HCT116 (cell line): Measurements from ENCODE around the gene ORC4. TPM values are rescaled to one million over a fixed set of nuclear protein-coding genes. Genes with fewer than 3 reads are reported as not detected.

Source experiments
- ATAC-seq: fragments of 200-7000 bp; cut with Tn5 transposase; 2 replicates; pipeline ENCODE4 v1.9.1; 2020; ENCODE audit warnings: mild to moderate bottlenecking, moderate library complexity
- Bru-seq: library from RNA; stranded (reverse); fragments of 400-500 nt; gene quantifications from one replicate; lab custom pipeline; 2021; lab: Mats Ljungman, UMichigan
- BruChase-seq, 2 experiments: library from RNA; stranded (reverse); fragments of 400-500 nt; gene quantifications; one replicate each; lab custom pipeline; 2021; lab: Mats Ljungman, UMichigan
- BruUV-seq: library from RNA; stranded (reverse); fragments of 400-500 nt; replicated peaks from 2 replicates; lab custom pipeline; 2021; lab: Mats Ljungman, UMichigan
- CTCF ChIA-PET: fragments of 300-600 bp; sonication (Branson Sonifier 250); formaldehyde crosslinking; loops from one replicate; lab custom pipeline; 2021; ENCODE audit warnings: antibody characterized with exemption; lab: Charles Lee
- POLR2A ChIA-PET: fragments of 300-600, 350-600 bp; sonication (Branson Sonifier 250); formaldehyde crosslinking; loops from one replicate; lab custom pipeline; 2021; ENCODE audit warnings: antibody characterized with exemption; lab: Charles Lee
- RAD21 ChIA-PET, 2 experiments: fragments of 300-600 bp; sonication (Branson Sonifier 250); formaldehyde crosslinking; loops; one replicate each; lab custom pipeline; 2023; ENCODE audit warnings: low total read pairs in 2 of 2; ENCODE audit not compliant: uncharacterized antibody in 2 of 2, unreplicated experiment in 2 of 2, low non-redundant PET in 1 of 2; lab: Charles Lee
- DNase-seq: peaks from one replicate; pipeline ENCODE4 v3.0.0-alpha.2; 2010; ENCODE audit warnings: low read depth, low spot score
- H2AFZ ChIP-seq: fragments of 200-600 bp; shearing (Covaris generic), sonication (generic); 2 replicates; pipeline ENCODE4 v1.6.1; 2017; ENCODE audit warnings: low read depth, mixed run types, mixed read lengths, antibody characterized with exemption, low read length; ENCODE audit not compliant: poor library complexity, severe bottlenecking
- H3K27ac ChIP-seq: 2 replicates; pipeline ENCODE4 v1.5.1; 2012; ENCODE audit warnings: low read depth, low read length
- H3K27me3 ChIP-seq: fragments of 200-600 bp; sonication (generic); 2 replicates; pipeline ENCODE4 v1.6.1; 2016; ENCODE audit warnings: mixed run types, low read length, mixed read lengths; ENCODE audit not compliant: insufficient read depth
- H3K36me3 ChIP-seq, 2 experiments: fragments of 200-500 bp in 1 of 2; fragments of 200-600 bp in 1 of 2; sonication (Bioruptor generic) in 1 of 2; sonication (generic) in 1 of 2; 2 replicates each; pipeline versions ENCODE4 v1.5.1 to v1.6.1; 2014 to 2016; ENCODE audit warnings: low read length in 2 of 2, inconsistent platforms in 1 of 2, mixed read lengths in 1 of 2, mixed run types in 1 of 2; ENCODE audit not compliant: insufficient read depth in 2 of 2, control insufficient read depth in 1 of 2
- H3K4me1 ChIP-seq, 2 experiments: fragments of 200-600 bp in 1 of 2; sonication (generic) in 1 of 2; 2 replicates each; pipeline versions ENCODE4 v1.5.1 to v1.6.1; 2012 to 2017; ENCODE audit warnings: low read length in 2 of 2, inconsistent platforms in 1 of 2, mild to moderate bottlenecking in 1 of 2, mixed read lengths in 1 of 2, mixed run types in 1 of 2, moderate library complexity in 1 of 2; ENCODE audit not compliant: insufficient read depth in 2 of 2, control insufficient read depth in 1 of 2
- H3K4me2 ChIP-seq: fragments of 200-600 bp; sonication (generic); 2 replicates; pipeline ENCODE4 v1.6.1; 2017; ENCODE audit warnings: mixed run types, low read length, mixed read lengths
- H3K4me3 ChIP-seq, 2 experiments: fragments of 200-600 bp in 1 of 2; sonication (generic) in 1 of 2; replicated peaks in 1 of 2; 2 replicates each; pipeline ENCODE4 v1.5.1; 2011 to 2016; ENCODE audit warnings: low read length in 2 of 2, control low read depth in 1 of 2, low read depth in 1 of 2, mild to moderate bottlenecking in 1 of 2, mixed read lengths in 1 of 2, mixed run types in 1 of 2
- H3K79me2 ChIP-seq: fragments of 200-600 bp; sonication (generic); 2 replicates; pipeline ENCODE4 v1.6.1; 2017; ENCODE audit warnings: mild to moderate bottlenecking, mixed run types, low read length, moderate library complexity, mixed read lengths; ENCODE audit not compliant: insufficient read depth
- H3K9ac ChIP-seq: fragments of 200-600 bp; sonication (generic); 2 replicates; pipeline ENCODE4 v1.6.1; 2016; ENCODE audit warnings: low read length, mixed read lengths
- H3K9me2 ChIP-seq: fragments of 200-600 bp; sonication (generic), shearing (Covaris generic); 2 replicates; pipeline ENCODE4 v1.6.1; 2017; ENCODE audit warnings: mixed run types, mild to moderate bottlenecking, moderate library complexity; ENCODE audit not compliant: insufficient read depth
- H3K9me3 ChIP-seq, 2 experiments: fragments of 200-500 bp in 1 of 2; fragments of 200-600 bp in 1 of 2; sonication (Bioruptor generic) in 1 of 2; sonication (generic) in 1 of 2; 2 replicates each; pipeline ENCODE4 v1.6.1; 2014 to 2017; ENCODE audit warnings: low read length in 2 of 2, mixed read lengths in 2 of 2, inconsistent platforms in 1 of 2, low read depth in 1 of 2, mild to moderate bottlenecking in 1 of 2, mixed run types in 1 of 2, moderate library complexity in 1 of 2; ENCODE audit not compliant: control insufficient read depth in 1 of 2, insufficient read depth in 1 of 2
- H4K20me1 ChIP-seq: fragments of 200-600 bp; sonication (generic), shearing (Covaris generic); 2 replicates; pipeline ENCODE4 v1.6.1; 2017; ENCODE audit warnings: mixed run types, mild to moderate bottlenecking, moderate library complexity; ENCODE audit not compliant: insufficient read depth
- CBX3 ChIP-seq: IDR thresholded peaks from 2 replicates; pipeline ENCODE4 v1.6.1; 2012; ENCODE audit warnings: low read depth
- CEBPB ChIP-seq: IDR thresholded peaks from 2 replicates; pipeline ENCODE4 v1.6.1; 2012; ENCODE audit warnings: low read depth
- EGR1 ChIP-seq: IDR thresholded peaks from 2 replicates; pipeline ENCODE4 v1.6.1; 2012; ENCODE audit warnings: low read depth
- ELF1 ChIP-seq: IDR thresholded peaks from 2 replicates; pipeline ENCODE4 v1.6.1; 2012; ENCODE audit warnings: low read depth, borderline replicate concordance
- EZH2phosphoT487 ChIP-seq: fragments of 200-600 bp; IDR thresholded peaks from 2 replicates; pipeline ENCODE4 v1.6.1; 2018; ENCODE audit warnings: antibody characterized with exemption, borderline replicate concordance
- FOSL1 ChIP-seq: IDR thresholded peaks from 2 replicates; pipeline ENCODE4 v1.6.1; 2012; ENCODE audit warnings: low read depth
- POLR2A ChIP-seq: IDR thresholded peaks from 2 replicates; pipeline ENCODE4 v1.7.0; 2011; ENCODE audit warnings: borderline replicate concordance; ENCODE audit not compliant: insufficient read depth, insufficient read length; ENCODE audit errors: extremely low read depth
- POLR2AphosphoS5 ChIP-seq: IDR thresholded peaks from 2 replicates; pipeline ENCODE4 v1.6.1; 2011; ENCODE audit warnings: mild to moderate bottlenecking, low read depth, low read length, moderate library complexity
- RAD21 ChIP-seq: IDR thresholded peaks from 2 replicates; pipeline ENCODE4 v1.6.1; 2012; ENCODE audit warnings: low read depth, mild to moderate bottlenecking
- SIN3A ChIP-seq: IDR thresholded peaks from 2 replicates; pipeline ENCODE4 v1.6.1; 2012; ENCODE audit warnings: low read depth
- SP1 ChIP-seq: IDR thresholded peaks from 2 replicates; pipeline ENCODE4 v1.6.1; 2012; ENCODE audit warnings: low read depth
- ZBTB33 ChIP-seq: IDR thresholded peaks from 2 replicates; pipeline ENCODE4 v1.6.1; 2011; ENCODE audit warnings: mild to moderate bottlenecking, low read length, moderate library complexity; ENCODE audit not compliant: insufficient replicate concordance; ENCODE audit errors: extremely low read depth
- ZFX ChIP-seq: fragments of 450-650 bp; IDR thresholded peaks from 2 replicates; pipeline ENCODE4 v1.6.1; 2017
- intact Hi-C: fragments of 100-400 bp; cut with micrococcal nuclease; formaldehyde crosslinking; loops from 2 replicates; pipeline ENCODE4 v1.10.0; 2022
- long read RNA-seq: library from polyadenylated mRNA; unstranded; transcript quantifications from one replicate; pipeline ENCODE4 v2.0.0, GENCODE V29; 2021; ENCODE audit not compliant: unreplicated experiment
- polyA plus RNA-seq: library from polyadenylated mRNA; unstranded; fragments of >200 nt; gene quantifications from 2 replicates; pipeline ENCODE4 v1.2.1, GENCODE V29; 2012; ENCODE audit warnings: missing spikeins
- total RNA-seq: library from RNA; stranded (reverse); gene quantifications from one replicate; pipeline ENCODE4 v1.2.1, GENCODE V29; 2021; ENCODE audit not compliant: unreplicated experiment
- TF ChIP-seq, protein P1 (sequence below): IDR thresholded peaks from 2 replicates; pipeline ENCODE4 v1.6.1; 2012
- TF ChIP-seq, protein P2 (sequence below): IDR thresholded peaks from 2 replicates; pipeline ENCODE4 v1.6.1; 2012; ENCODE audit warnings: low read depth
- TF ChIP-seq, protein P3 (sequence below), 3 experiments: fragments of 200-600 bp in 1 of 3; sonication (generic) in 1 of 3; IDR thresholded peaks in 2 of 3; conservative IDR thresholded peaks in 1 of 3; 2 replicates each; pipeline ENCODE4 v1.5.1; 2012 to 2017; ENCODE audit warnings: low read depth in 2 of 3, low read length in 2 of 3, antibody characterized with exemption in 1 of 3, borderline replicate concordance in 1 of 3, control low read depth in 1 of 3, mild to moderate bottlenecking in 1 of 3, mixed read lengths in 1 of 3, mixed run types in 1 of 3, moderate library complexity in 1 of 3; ENCODE audit not compliant: insufficient read depth in 1 of 3

The ORC4 gene
- 51.0 TPM for total RNA-seq
- polyA plus RNA-seq, result 12.9 and 18.0 TPM in 2 replicates
- percentile 87 among the genes with signal in this experiment for Bru-seq, nascent RNA
- percentile 79 among the genes with signal in this experiment for BruChase-seq, experiment 1, labeled RNA remaining after a 6-hour chase
- BruChase-seq, experiment 2, labeled RNA remaining after a 2-hour chase, result percentile 91 among the genes with signal in this experiment
- long read RNA-seq, full-length matches to known transcripts, result 38 of 65 reads
- long read RNA-seq, partial matches to known transcripts, result 5 of 65 reads
- long read RNA-seq, other reads (novel, unspliced or antisense), result 22 of 65 reads

DNA sequence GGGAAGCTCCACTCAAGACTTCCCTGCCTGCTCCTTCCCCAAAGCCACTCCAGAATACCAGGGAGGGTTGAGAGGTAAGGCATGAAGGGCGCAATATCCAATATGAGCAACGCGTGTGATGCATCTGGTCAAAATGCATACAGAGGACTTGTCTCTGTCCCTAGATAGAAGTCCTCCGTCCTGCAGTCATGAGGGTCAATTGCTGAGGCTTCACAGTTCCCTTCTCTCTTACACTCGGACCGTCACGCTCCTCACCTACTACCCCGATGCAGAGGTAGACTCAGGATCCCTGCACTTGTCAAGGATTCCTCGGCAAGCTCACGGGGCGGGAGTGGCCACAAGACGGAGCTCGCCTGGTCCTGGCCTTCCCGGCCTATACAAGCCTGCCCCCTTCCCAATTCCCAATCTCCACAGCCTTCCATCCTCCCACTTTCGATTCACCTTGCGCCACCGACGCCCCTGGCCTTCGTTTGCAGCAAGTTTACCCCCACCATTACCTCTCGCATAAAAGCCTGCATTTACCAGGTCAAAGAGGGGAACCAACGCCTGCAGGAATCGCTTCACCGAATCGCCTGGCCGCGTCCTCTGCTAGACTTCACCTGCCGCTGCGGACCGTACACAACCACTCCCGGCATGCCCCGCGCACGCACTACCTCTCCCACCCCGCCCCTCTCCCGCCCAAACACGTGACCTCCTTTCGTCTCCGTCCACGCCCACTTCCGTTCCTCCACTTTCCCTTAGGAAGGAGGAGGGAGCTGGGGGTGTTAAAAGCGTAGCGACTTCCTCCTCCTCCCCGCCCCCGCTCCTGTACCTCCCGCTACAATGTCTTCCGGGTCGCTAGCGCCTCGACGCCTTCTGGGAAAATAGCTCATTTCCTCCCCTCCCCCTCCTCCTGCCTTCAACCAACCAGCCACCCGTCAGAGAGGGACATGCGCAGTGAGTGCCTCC lies at the start of gene ORC4:
Gene ORC4 (minus strand): TSS at position 627 of the 948 bp plus-strand sequence. CDS start 44,779 bp downstream, outside the sequence.
- H3K79me2 ChIP-seq, result peaks cover 94% of the 10 kb centered on the region
- no peak within 1 kb of the TSS for H2AFZ ChIP-seq
- ChIA-PET POLR2A (interaction anchor here (0.6 to 1.5 kb wide), 19 partner anchors 9 to 1202 kb away, joined by 3 to 7 read pairs (median 3); no protein-coding TSS in a partner anchor), RAD21 (interaction anchor here in 1 of 2 experiments (1.2 kb wide), 1 partner anchor 625 kb away, joined by 3 read pairs; no protein-coding TSS in a partner anchor), CTCF (interaction anchor here (0.6 to 1.6 kb wide), 5 partner anchors 10 to 1004 kb away, joined by 3 to 9 read pairs (median 3); no protein-coding TSS in a partner anchor)
- peak within 1 kb of the TSS; percentile 66 for H3K27ac ChIP-seq
- H3K36me3 ChIP-seq, result no peaks in the 10 kb centered on the region
- H4K20me1 ChIP-seq, result no peaks in the 10 kb centered on the region
- H3K9me2 ChIP-seq, result no peaks in the 10 kb centered on the region
- H3K4me3 ChIP-seq, result peak within 1 kb of the TSS; percentile 79 to 90
- peak; percentile 98 for DNase-seq
- ATAC-seq, result peak; percentile 93
- intact Hi-C loops, result no loop called here
- H3K4me2 ChIP-seq, result peak within 1 kb of the TSS; percentile 72
- no peaks in the 10 kb centered on the region for H3K27me3 ChIP-seq
- BruUV-seq, result TSS peak; percentile 68
- H3K9me3 ChIP-seq, result no peaks in the 10 kb centered on the region
- peak within 1 kb of the TSS; percentile 76 for H3K9ac ChIP-seq
- H3K4me1 ChIP-seq, result peaks cover 6 to 16% of the 10 kb centered on the region in 2 experiments; a peak in 3 of 4 replicates
- TF ChIP-seq ZFX (peak; percentile 94), ELF1 (peak; percentile 83), CEBPB (no peak), SP1 (peak; percentile 92), EGR1 (peak; percentile 99), POLR2A (peak; percentile 73), ZBTB33 (no peak), RAD21 (peak; percentile 43), POLR2AphosphoS5 (peak; percentile 91), EZH2phosphoT487 (no peak), FOSL1 (no peak), SIN3A (no peak; the same call in 1 of the 2 replicates), CBX3 (peak; percentile 63)
- TF ChIP-seq, protein P1, sequence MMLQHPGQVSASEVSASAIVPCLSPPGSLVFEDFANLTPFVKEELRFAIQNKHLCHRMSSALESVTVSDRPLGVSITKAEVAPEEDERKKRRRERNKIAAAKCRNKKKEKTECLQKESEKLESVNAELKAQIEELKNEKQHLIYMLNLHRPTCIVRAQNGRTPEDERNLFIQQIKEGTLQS, result no peak
- TF ChIP-seq, protein P2, sequence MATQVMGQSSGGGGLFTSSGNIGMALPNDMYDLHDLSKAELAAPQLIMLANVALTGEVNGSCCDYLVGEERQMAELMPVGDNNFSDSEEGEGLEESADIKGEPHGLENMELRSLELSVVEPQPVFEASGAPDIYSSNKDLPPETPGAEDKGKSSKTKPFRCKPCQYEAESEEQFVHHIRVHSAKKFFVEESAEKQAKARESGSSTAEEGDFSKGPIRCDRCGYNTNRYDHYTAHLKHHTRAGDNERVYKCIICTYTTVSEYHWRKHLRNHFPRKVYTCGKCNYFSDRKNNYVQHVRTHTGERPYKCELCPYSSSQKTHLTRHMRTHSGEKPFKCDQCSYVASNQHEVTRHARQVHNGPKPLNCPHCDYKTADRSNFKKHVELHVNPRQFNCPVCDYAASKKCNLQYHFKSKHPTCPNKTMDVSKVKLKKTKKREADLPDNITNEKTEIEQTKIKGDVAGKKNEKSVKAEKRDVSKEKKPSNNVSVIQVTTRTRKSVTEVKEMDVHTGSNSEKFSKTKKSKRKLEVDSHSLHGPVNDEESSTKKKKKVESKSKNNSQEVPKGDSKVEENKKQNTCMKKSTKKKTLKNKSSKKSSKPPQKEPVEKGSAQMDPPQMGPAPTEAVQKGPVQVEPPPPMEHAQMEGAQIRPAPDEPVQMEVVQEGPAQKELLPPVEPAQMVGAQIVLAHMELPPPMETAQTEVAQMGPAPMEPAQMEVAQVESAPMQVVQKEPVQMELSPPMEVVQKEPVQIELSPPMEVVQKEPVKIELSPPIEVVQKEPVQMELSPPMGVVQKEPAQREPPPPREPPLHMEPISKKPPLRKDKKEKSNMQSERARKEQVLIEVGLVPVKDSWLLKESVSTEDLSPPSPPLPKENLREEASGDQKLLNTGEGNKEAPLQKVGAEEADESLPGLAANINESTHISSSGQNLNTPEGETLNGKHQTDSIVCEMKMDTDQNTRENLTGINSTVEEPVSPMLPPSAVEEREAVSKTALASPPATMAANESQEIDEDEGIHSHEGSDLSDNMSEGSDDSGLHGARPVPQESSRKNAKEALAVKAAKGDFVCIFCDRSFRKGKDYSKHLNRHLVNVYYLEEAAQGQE, result no peak
- TF ChIP-seq, protein P3, sequence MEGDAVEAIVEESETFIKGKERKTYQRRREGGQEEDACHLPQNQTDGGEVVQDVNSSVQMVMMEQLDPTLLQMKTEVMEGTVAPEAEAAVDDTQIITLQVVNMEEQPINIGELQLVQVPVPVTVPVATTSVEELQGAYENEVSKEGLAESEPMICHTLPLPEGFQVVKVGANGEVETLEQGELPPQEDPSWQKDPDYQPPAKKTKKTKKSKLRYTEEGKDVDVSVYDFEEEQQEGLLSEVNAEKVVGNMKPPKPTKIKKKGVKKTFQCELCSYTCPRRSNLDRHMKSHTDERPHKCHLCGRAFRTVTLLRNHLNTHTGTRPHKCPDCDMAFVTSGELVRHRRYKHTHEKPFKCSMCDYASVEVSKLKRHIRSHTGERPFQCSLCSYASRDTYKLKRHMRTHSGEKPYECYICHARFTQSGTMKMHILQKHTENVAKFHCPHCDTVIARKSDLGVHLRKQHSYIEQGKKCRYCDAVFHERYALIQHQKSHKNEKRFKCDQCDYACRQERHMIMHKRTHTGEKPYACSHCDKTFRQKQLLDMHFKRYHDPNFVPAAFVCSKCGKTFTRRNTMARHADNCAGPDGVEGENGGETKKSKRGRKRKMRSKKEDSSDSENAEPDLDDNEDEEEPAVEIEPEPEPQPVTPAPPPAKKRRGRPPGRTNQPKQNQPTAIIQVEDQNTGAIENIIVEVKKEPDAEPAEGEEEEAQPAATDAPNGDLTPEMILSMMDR (IDR thresholded peaks at IDR 0.05 in 2 of 3, conservative IDR thresholded peaks at IDR 0.05 in 1 of 3; ENCODE audit: borderline replicate concordance in 1 of 3, insufficient read depth in 1 of 3, low read depth in 2 of 3, low read length in 2 of 3), result peak; percentile 28 to 56 (median 48); a peak in 5 of 6 replicates
